HL-60/S4 treated with retinoic acid at 250 ng/mL for 4 days and 3 days (cell line): ENCODE measurements around the gene TRAPPC13.
"Not testable (repeated sequence)": the region's sequence is repeated elsewhere in the genome, so short reads cannot be mapped to it uniquely, and the experiment has no call there.

Experiments
- in situ Hi-C: fragments of 300-500 bp; cut with MboI; formaldehyde crosslinking; loops from 2 replicates; pipeline ENCODE4 v1.7.0; 2022; ENCODE audit warnings: low sequenced_read_pairs

The TRAPPC13 gene

GRCh38 chr5:65624571-65625555 lies at the start of gene TRAPPC13, which contains the start of gene SHLD3:
TRAPPC13 (plus strand) TSS chr5:65625027; CDS start chr5:65625061, 34 bp downstream.
SHLD3 (plus strand) TSS chr5:65625027; CDS start chr5:65629588, 4,561 bp downstream.
- in situ Hi-C loops: no loop called here

GRCh38 chr5:65577141-65577540 lies 47.7 kb upstream of the TRAPPC13 start:
- in situ Hi-C loops: no loop called here

GRCh38 chr5:65588694-65589093 lies 36.1 kb upstream of the TRAPPC13 start:
- in situ Hi-C loops: no loop called here

GRCh38 chr5:65601761-65602160 lies 23.1 kb upstream of the TRAPPC13 start:
- in situ Hi-C loops: not testable (repeated sequence)

- in situ Hi-C loops: no loop called here
These were observed 13.3 kb upstream of the TRAPPC13 start for GRCh38 chr5:65611524-65611923.

GRCh38 chr5:65612298-65612907 lies 12.4 kb upstream of the TRAPPC13 start:
- in situ Hi-C loops: no loop called here

- in situ Hi-C loops: no loop called here
These were observed 4.8 kb upstream of the TRAPPC13 start for GRCh38 chr5:65620021-65620420.

- in situ Hi-C loops: not testable (repeated sequence)
These were observed 2.9 kb upstream of the TRAPPC13 start for GRCh38 chr5:65621961-65622360.

GRCh38 chr5:65623482-65623881 lies 1.3 kb upstream of the TRAPPC13 start:
- in situ Hi-C loops: no loop called here

GRCh38 chr5:65624025-65624570 lies 729 bp upstream of the TRAPPC13 start, which contains the start of gene TRIM23:
TRIM23 (minus strand) TSS chr5:65624333; CDS start chr5:65624274, 59 bp downstream.
- in situ Hi-C loops: no loop called here

GRCh38 chr5:65625743-65626142 lies 916 bp downstream of the TRAPPC13 start:
- in situ Hi-C loops: no loop called here

- in situ Hi-C loops: no loop called here
These were observed 6.2 kb downstream of the TRAPPC13 start for GRCh38 chr5:65630981-65631380.

- in situ Hi-C loops: no loop called here
These were observed 15.4 kb downstream of the TRAPPC13 start for GRCh38 chr5:65640240-65640639.

GRCh38 chr5:65646938-65647337 lies 22.1 kb downstream of the TRAPPC13 start:
- in situ Hi-C loops: no loop called here

GRCh38 chr5:65647941-65648340 lies 23.1 kb downstream of the TRAPPC13 start:
- in situ Hi-C loops: no loop called here

GRCh38 chr5:65651144-65651543 lies 26.3 kb downstream of the TRAPPC13 start:
- in situ Hi-C loops: no loop called here

GRCh38 chr5:65654713-65655112 lies 29.9 kb downstream of the TRAPPC13 start:
- in situ Hi-C loops: no loop called here

- in situ Hi-C loops: no loop called here
These were observed 39.1 kb downstream of the TRAPPC13 start for GRCh38 chr5:65663804-65664521.

GRCh38 chr5:65668696-65669095 lies 43.9 kb downstream of the TRAPPC13 start:
- in situ Hi-C loops: no loop called here

GRCh38 chr5:65672796-65673195 lies 48.0 kb downstream of the TRAPPC13 start:
- in situ Hi-C loops: no loop called here

GRCh38 chr5:65674749-65675148 lies 49.9 kb downstream of the TRAPPC13 start:
- in situ Hi-C loops: no loop called here
